ENCODE measurements around the gene PPP3CB.

Gene PPP3CB

DNA sequence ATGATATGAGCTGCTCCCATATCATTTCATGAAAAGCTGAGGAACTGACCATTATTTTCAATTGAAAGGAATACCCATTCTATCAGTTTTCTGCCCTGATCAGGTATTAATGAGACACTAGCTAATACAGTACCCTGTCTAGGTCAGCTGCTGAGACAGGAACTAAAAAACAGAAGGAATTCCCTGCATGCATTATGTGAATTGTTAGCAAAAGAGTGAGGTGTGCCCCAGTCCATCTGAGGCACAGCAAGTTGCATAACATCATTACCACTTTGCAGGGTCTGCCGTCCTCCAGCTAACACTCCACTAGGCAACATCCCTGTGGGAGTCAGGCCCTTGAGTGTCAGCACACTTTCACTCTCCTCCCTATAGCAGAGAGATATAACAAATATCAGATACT is 51.4 kb downstream of the PPP3CB start:
- Mint-ChIP-seq H3K4me3 (no peak overlapping the region), H3K9me3 (no peaks in the 10 kb centered on the region), H3K4me1 (no peaks in the 10 kb centered on the region), H3K27ac (no peak overlapping the region), H3K36me3 (ENCODE audit: low read depth) (peaks cover 40% of the 10 kb centered on the region), H3K27me3 (ENCODE audit: low read depth) (no peaks in the 10 kb centered on the region)
- TF ChIP-seq, protein P1, sequence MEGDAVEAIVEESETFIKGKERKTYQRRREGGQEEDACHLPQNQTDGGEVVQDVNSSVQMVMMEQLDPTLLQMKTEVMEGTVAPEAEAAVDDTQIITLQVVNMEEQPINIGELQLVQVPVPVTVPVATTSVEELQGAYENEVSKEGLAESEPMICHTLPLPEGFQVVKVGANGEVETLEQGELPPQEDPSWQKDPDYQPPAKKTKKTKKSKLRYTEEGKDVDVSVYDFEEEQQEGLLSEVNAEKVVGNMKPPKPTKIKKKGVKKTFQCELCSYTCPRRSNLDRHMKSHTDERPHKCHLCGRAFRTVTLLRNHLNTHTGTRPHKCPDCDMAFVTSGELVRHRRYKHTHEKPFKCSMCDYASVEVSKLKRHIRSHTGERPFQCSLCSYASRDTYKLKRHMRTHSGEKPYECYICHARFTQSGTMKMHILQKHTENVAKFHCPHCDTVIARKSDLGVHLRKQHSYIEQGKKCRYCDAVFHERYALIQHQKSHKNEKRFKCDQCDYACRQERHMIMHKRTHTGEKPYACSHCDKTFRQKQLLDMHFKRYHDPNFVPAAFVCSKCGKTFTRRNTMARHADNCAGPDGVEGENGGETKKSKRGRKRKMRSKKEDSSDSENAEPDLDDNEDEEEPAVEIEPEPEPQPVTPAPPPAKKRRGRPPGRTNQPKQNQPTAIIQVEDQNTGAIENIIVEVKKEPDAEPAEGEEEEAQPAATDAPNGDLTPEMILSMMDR (IDR thresholded peaks at IDR 0.05; ENCODE audit: unreplicated experiment in 3 of 3) = no peak

DNA sequence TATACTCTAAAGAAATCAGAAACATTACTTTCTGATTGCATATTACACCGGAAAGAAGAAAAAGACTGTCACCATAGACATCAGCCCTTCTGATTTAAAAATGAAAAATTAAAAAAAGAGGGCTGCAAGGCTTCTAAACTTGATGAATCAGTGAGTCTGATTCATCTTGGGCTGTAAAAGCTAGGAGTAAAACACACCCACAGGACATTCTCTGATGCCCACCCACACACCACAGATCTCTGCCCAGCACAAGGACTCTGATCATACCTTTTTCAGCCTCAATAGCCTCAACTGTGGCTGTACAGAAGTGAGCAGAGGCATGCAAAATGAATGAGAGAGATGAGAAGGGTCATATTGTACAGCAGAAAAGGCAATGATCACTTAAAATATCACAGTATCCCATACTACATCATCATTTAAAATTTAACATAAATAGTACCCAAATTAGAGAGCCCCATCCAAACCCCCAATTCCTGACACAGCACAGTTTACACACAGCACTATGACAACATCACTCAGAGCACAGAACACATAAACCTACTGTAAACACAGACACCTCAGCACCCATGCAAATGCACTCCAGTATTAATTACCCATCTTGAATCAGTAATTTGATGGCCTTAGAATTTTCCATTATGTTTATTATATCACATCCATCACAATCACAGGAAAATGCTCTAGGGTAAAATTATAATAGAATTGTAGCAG is 56.1 kb downstream of the PPP3CB start:
- H3K4me3 Mint-ChIP-seq = no peak overlapping the region
- H3K27ac Mint-ChIP-seq = no peak overlapping the region
- H3K36me3 Mint-ChIP-seq (ENCODE audit: low read depth) = peaks cover 45% of the 10 kb centered on the region
- H3K4me1 Mint-ChIP-seq = peaks cover 5% of the 10 kb centered on the region
- H3K27me3 Mint-ChIP-seq (ENCODE audit: low read depth) = no peaks in the 10 kb centered on the region
- TF ChIP-seq, protein P1 (IDR thresholded peaks at IDR 0.05; ENCODE audit: unreplicated experiment in 3 of 3) = no peak
- H3K9me3 Mint-ChIP-seq = no peaks in the 10 kb centered on the region

DNA sequence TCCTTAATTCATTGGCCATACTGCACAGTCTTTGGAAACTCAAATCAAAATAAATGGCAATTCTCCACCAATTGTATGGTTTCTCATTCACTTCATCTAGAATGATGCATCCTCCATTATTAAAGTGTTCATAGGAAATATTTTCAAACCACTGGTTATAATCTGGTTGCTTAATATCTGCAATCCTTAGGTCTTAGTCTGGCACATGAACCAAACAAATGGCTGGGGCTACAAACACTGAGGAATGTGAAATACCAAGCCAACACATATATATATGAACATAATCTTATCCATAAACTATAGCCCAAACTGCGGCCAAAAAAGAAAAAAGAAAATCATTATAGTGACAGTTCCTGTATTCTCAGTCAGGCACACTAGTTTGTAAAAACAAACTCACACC is 56.8 kb downstream of the PPP3CB start:
- Mint-ChIP-seq H3K27ac (no peak overlapping the region), H3K27me3 (ENCODE audit: low read depth) (no peaks in the 10 kb centered on the region), H3K4me3 (no peak overlapping the region), H3K36me3 (ENCODE audit: low read depth) (peaks cover 41% of the 10 kb centered on the region), H3K9me3 (no peaks in the 10 kb centered on the region), H3K4me1 (peaks cover 5% of the 10 kb centered on the region)
- TF ChIP-seq, protein P1 (IDR thresholded peaks at IDR 0.05; ENCODE audit: unreplicated experiment in 3 of 3) = no peak

DNA sequence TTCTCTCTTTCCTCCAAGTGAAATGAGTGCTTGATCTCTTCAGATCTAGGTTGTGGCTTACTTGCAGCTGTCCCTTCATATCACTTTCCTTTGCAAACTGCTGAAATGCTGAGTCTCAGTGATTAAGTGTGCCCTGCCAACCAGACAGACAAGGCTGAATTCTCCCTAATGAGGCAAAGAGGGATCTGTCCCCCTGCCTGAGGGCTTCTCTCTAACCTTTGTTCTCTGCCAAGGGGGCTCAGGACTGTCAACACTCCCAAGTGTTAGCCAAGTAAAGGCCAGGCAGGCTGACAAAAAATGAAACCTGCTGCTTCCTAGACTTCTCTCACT is 62.3 kb downstream of the PPP3CB start, which contains the start of gene MSS51:
Gene MSS51 (minus strand): TSS at position 24 of the 330 bp plus-strand sequence. CDS start 5,277 bp downstream, outside the sequence.
- peaks cover 23% of the 10 kb centered on the region for H3K4me1 Mint-ChIP-seq

DNA sequence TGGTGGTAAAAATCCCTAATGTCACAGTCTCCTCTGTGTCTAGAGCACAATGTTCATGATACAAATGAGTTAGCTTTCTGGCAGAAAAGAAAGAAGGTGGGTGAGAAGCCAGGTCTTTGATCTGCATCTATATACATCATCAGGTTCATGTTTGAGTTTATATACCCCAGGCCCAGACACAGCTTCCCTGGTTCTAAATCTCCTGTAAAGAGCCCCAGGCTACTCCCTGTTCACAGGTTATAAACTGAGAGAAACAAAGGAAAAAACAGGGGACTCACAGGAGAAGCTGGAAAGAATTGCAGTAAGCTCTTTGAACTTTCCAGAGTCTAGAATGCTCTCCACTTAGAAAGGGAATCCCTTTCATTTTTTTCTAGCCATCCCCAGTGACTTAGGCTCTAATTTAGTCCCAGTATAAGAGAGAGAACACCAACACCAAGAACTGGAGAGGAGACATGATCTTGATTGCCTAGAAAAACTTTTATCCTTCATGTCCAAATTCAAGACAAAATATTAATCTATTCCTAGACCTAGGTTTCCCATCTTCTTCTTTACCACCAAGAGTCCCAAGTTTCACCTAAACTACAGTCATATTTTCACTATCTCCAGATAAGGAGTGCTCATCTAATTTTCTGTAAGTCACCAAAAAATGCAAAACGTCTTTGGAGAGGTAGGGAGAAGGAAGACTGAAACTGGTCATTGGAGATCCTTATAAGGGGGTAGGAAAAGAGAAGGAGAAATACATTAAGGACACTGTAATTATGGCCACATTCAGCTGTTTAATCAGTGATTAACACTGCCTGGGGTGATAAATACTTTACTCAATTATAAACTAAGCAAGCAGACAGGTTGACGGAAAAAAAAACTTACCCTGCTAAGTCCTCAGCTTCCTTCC is 62.9 kb downstream of the PPP3CB start:
- H3K36me3 Mint-ChIP-seq (ENCODE audit: low read depth) = peaks cover 36% of the 10 kb centered on the region
- TF ChIP-seq, protein P1 (IDR thresholded peaks at IDR 0.05; ENCODE audit: unreplicated experiment in 3 of 3) = no peak

More for the DNA sequence above, 62.3 kb downstream of the PPP3CB start, which contains the start of gene MSS51:
- Mint-ChIP-seq H3K9me3 (no peaks in the 10 kb centered on the region), H3K27ac (peak within 1 kb of the TSS; percentile 58 to 67 (median 63)), H3K36me3 (ENCODE audit: low read depth) (peaks cover 37% of the 10 kb centered on the region), H3K27me3 (ENCODE audit: low read depth) (no peaks in the 10 kb centered on the region), H3K4me3 (peak within 1 kb of the TSS in 1 of 3 experiments; percentile 15)
- TF ChIP-seq, protein P1 (IDR thresholded peaks at IDR 0.05; ENCODE audit: unreplicated experiment in 3 of 3) = no peak

More for the DNA sequence above, 62.9 kb downstream of the PPP3CB start:
- Mint-ChIP-seq H3K9me3 (no peaks in the 10 kb centered on the region), H3K27me3 (ENCODE audit: low read depth) (no peaks in the 10 kb centered on the region), H3K4me3 (no peak overlapping the region), H3K27ac (peak overlapping the region in 2 of 3 experiments; percentile 63 to 67), H3K4me1 (peaks cover 23% of the 10 kb centered on the region)

Measured in nephron (organoid).